ENCODE data around the gene PLPPR3. TPM values are rescaled to one million over a fixed set of nuclear protein-coding genes. Genes with fewer than 3 reads are reported as not detected.
A peak's percentile ranks its signal among the peaks of the same experiment; 100 is the strongest.

Gene PLPPR3
- total and polyA plus RNA-seq, 9 of the 15 experiments (the other 6 are each of a cell fraction or from before 2014, with no cell fraction given), result 0.01 to 48.2 (median 8.6) TPM

GRCh38 chr19:796692-797527, 24.8 kb downstream of the PLPPR3 start, which contains the start of gene PTBP1 (continued):
- peak; percentile 86 for TF ChIP-seq ZBTB40 (IDR thresholded peaks at IDR 0.05)
- no peak for TF ChIP-seq ZBTB40 (CRISPR knock-in tag; IDR thresholded peaks at IDR 0.05)
- TF ChIP-seq ZNF23 (CRISPR knock-in tag; IDR thresholded peaks at IDR 0.05), result no peak
- TF ChIP-seq CEBPZ (IDR thresholded peaks at IDR 0.05; ENCODE audit: borderline replicate concordance, low read depth, low read length), result peak; percentile 88
- TF ChIP-seq ZNF778 (CRISPR knock-in tag; IDR thresholded peaks at IDR 0.05), result no peak
- TF ChIP-seq ZNF699 (CRISPR knock-in tag; IDR thresholded peaks at IDR 0.05; ENCODE audit: insufficient replicate concordance), result no peak
- no peak for TF ChIP-seq RERE (CRISPR knock-in tag; IDR thresholded peaks at IDR 0.05; ENCODE audit: borderline replicate concordance)
- peak; percentile 50 for TF ChIP-seq TCF3 (CRISPR knock-in tag; IDR thresholded peaks at IDR 0.05)

Measured in K562 (cell line).